MM.1S (cell line): Measurements from ENCODE around the gene PTGIS.

Source experiments
- DNase-seq: peaks from one replicate; pipeline ENCODE4 v3.0.0-alpha.2; 2015
- H2AFZ ChIP-seq: fragments of 300-600 bp; sonication (generic); 2 replicates; pipeline ENCODE4 v1.6.0; 2016; ENCODE audit warnings: antibody characterized with exemption, low read length
- H3F3A ChIP-seq: fragments of 300-600 bp; sonication (generic); 2 replicates; pipeline ENCODE4 v1.6.1; 2016; ENCODE audit warnings: mild to moderate bottlenecking, antibody characterized with exemption, low read length, moderate library complexity, mixed read lengths; ENCODE audit not compliant: insufficient read depth
- H3K27ac ChIP-seq: fragments of 300-600 bp; sonication (generic); 2 replicates; pipeline ENCODE4 v1.5.1; 2016; ENCODE audit warnings: mild to moderate bottlenecking, low read length
- H3K27me3 ChIP-seq: fragments of 300-600 bp; sonication (generic); replicated peaks from 2 replicates; pipeline ENCODE4 v1.6.0; 2016; ENCODE audit warnings: low read length; ENCODE audit not compliant: insufficient read depth
- H3K36me3 ChIP-seq: fragments of 300-600 bp; sonication (generic); replicated peaks from 2 replicates; pipeline ENCODE4 v1.6.1; 2016; ENCODE audit warnings: mild to moderate bottlenecking, low read length, mixed read lengths; ENCODE audit not compliant: insufficient read depth
- H3K4me1 ChIP-seq: fragments of 300-600 bp; sonication (generic); 2 replicates; pipeline ENCODE4 v1.6.1; 2016; ENCODE audit warnings: low read length, mixed read lengths
- H3K4me2 ChIP-seq: fragments of 300-600 bp; sonication (generic); 2 replicates; pipeline ENCODE4 v1.6.0; 2016; ENCODE audit warnings: low read depth, low read length
- H3K4me3 ChIP-seq: fragments of 300-600 bp; sonication (generic); 2 replicates; pipeline ENCODE4 v1.5.1; 2016; ENCODE audit warnings: low read length, mixed read lengths
- H3K79me2 ChIP-seq: fragments of 300-600 bp; sonication (generic); 2 replicates; pipeline ENCODE4 v1.6.1; 2016; ENCODE audit warnings: mixed run types, low read length, mixed read lengths
- H3K9ac ChIP-seq: fragments of 300-600 bp; sonication (generic); 2 replicates; pipeline ENCODE4 v1.6.1; 2016; ENCODE audit warnings: low read length, mixed read lengths
- H3K9me2 ChIP-seq: fragments of 300-600 bp; sonication (generic); replicated peaks from 2 replicates; pipeline ENCODE4 v1.6.1; 2016; ENCODE audit warnings: mild to moderate bottlenecking, low read length, mixed read lengths; ENCODE audit not compliant: insufficient read depth
- H3K9me3 ChIP-seq: fragments of 300-600 bp; sonication (generic); replicated peaks from 2 replicates; pipeline ENCODE4 v1.6.1; 2016; ENCODE audit warnings: mild to moderate bottlenecking, low read length, mixed read lengths; ENCODE audit not compliant: insufficient read depth
- H4K20me1 ChIP-seq: fragments of 300-600 bp; sonication (generic); 2 replicates; pipeline ENCODE4 v1.6.1; 2016; ENCODE audit warnings: mild to moderate bottlenecking, low read length, moderate library complexity, mixed read lengths; ENCODE audit not compliant: insufficient read depth
- EZH2 ChIP-seq: fragments of 300-600 bp; sonication (generic); optimal IDR thresholded peaks from 2 replicates; pipeline ENCODE3; 2017; ENCODE audit warnings: low read depth, mild to moderate bottlenecking, antibody characterized with exemption, low read length, mixed read lengths
- EZH2phosphoT487 ChIP-seq: fragments of 300-600 bp; sonication (generic); IDR thresholded peaks from 2 replicates; pipeline ENCODE4 v1.6.1; 2018; ENCODE audit warnings: antibody characterized with exemption, low read length
- TF ChIP-seq, protein P1 (sequence below): fragments of 300-600 bp; sonication (generic); IDR thresholded peaks from 2 replicates; pipeline ENCODE4 v1.5.1; 2016; ENCODE audit warnings: antibody characterized with exemption, low read length, mixed read lengths

PTGIS gene

DNA sequence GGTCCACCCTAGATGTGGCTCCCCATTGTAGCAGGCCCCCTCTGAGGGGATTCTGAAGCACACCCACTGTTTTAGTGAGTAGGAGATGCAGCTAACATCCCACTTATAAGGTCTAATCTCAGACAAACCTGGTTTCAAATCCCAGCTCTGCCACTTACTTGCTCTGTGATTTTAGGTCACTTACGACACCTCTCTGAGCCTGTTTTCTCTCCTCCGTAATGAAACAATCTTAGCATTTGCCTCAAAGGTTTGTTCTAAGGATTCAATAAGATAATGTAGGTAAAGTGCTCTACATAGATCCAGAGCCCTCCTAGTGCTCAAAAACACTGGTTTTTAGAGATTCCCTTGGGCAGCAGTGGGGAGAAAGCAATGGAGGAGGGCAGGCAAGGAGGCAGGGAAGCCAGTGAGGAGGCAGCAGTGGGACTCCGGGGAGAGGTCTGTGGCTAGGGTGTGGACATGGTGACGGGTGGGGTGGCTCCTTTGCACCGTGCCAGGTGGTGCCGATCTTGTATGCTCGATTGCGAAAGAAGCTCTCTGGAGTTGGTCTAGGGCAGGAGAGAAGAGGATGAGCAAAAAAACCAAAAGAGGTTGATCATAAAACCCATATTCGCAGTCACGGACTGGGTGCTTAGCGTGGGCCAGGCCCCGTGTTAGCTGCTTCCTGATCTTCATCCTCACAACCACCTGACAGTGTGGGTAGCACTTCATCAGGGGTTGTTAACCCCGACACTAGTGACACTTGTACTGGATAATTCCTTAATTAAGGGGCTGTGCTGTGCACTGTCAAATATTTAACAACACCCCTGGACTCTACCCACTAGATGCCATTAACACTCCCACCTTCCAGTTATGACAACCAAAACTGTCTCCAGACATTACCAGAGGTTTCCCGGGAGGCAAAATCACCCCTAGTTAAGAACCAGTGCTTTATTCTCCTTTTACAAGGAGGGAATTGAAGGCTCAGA is 16.8 kb upstream of the PTGIS start:
- Histone ChIP-seq H3K79me2 (no peaks in the 10 kb centered on the region), H3K36me3 (no peaks in the 10 kb centered on the region), H3K4me3 (no peak overlapping the region), H3F3A (no peaks in the 10 kb centered on the region), H3K4me2 (no peak overlapping the region), H3K27ac (no peak overlapping the region), H4K20me1 (no peaks in the 10 kb centered on the region), H3K9ac (no peak overlapping the region), H3K9me3 (no peaks in the 10 kb centered on the region), H3K27me3 (no peaks in the 10 kb centered on the region), H2AFZ (no peak overlapping the region), H3K9me2 (no peaks in the 10 kb centered on the region), H3K4me1 (peaks cover 5% of the 10 kb centered on the region; the same call in 1 of the 2 replicates)
- no peak for DNase-seq
- TF ChIP-seq, protein P1, sequence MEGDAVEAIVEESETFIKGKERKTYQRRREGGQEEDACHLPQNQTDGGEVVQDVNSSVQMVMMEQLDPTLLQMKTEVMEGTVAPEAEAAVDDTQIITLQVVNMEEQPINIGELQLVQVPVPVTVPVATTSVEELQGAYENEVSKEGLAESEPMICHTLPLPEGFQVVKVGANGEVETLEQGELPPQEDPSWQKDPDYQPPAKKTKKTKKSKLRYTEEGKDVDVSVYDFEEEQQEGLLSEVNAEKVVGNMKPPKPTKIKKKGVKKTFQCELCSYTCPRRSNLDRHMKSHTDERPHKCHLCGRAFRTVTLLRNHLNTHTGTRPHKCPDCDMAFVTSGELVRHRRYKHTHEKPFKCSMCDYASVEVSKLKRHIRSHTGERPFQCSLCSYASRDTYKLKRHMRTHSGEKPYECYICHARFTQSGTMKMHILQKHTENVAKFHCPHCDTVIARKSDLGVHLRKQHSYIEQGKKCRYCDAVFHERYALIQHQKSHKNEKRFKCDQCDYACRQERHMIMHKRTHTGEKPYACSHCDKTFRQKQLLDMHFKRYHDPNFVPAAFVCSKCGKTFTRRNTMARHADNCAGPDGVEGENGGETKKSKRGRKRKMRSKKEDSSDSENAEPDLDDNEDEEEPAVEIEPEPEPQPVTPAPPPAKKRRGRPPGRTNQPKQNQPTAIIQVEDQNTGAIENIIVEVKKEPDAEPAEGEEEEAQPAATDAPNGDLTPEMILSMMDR, result no peak
- TF ChIP-seq EZH2phosphoT487 (no peak), EZH2 (no peak)

DNA sequence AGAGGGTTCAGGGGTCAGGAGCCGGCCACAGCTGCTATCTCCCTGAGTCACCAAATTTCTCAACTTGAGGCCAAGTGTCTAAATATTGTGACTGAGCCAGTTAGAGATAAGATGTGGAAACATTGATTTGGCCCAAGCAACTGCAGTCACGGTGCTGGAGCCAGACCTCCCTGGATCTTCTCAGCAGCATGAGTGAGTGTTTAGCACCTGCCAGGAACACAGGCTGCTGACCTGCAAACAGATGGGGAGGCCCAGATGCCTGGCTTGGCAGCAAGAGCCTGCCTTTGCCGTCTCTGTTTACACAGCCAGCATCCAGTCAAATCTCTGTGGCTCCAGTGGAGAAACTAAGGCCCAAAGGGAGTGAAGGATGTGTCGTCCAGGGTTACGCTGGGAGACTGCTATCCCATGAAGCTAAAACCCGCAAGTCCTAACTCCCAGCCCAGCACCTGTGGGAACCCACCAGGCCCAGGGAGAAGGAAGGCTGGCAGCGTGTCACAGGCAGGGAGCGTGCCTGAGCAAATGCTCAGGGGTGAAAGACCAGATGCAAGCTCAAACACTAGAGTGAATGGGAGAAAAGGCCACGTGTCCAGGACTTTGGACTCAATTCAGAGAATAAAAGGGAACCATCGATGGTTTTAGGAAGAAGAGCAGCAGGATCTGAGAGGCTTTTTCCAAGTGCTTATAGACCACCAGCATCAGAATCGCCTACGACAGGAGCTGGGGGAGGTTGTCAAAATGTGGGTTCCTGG is 15.9 kb upstream of the PTGIS start:
- H3K36me3 ChIP-seq, result no peaks in the 10 kb centered on the region
- TF ChIP-seq EZH2phosphoT487 (no peak), EZH2 (no peak)
- TF ChIP-seq, protein P1, result no peak
- H3K4me3 ChIP-seq, result no peak overlapping the region
- no peak overlapping the region for H2AFZ ChIP-seq
- H3K79me2 ChIP-seq, result no peaks in the 10 kb centered on the region
- no peak overlapping the region for H3K27ac ChIP-seq
- H3K4me1 ChIP-seq, result peaks cover 5% of the 10 kb centered on the region; the same call in 1 of the 2 replicates
- H3K9me2 ChIP-seq, result no peaks in the 10 kb centered on the region
- no peaks in the 10 kb centered on the region for H3K27me3 ChIP-seq
- no peaks in the 10 kb centered on the region for H3F3A ChIP-seq
- H3K9ac ChIP-seq, result no peak overlapping the region
- no peaks in the 10 kb centered on the region for H4K20me1 ChIP-seq
- H3K4me2 ChIP-seq, result no peak overlapping the region
- H3K9me3 ChIP-seq, result no peaks in the 10 kb centered on the region
- DNase-seq, result no peak

DNA sequence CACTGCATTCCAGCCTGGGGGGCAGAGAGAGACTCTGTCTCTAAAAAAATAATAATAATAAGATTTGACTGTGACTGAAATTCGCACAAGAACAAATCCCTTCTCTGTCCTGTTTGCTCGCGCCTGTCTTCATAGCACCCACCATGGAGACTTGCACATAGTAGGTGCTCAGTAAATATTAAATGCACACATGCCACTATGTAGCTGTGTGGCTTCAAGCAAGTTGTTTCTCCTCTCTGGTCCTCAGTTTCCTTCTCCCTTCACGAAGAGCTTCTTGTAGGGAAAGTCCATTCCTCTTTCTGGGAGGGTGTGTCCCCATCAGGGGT is 15.4 kb upstream of the PTGIS start:
- TF ChIP-seq, protein P1, result no peak
- TF ChIP-seq EZH2, result no peak
- TF ChIP-seq EZH2phosphoT487, result no peak
- H4K20me1 ChIP-seq, result no peaks in the 10 kb centered on the region
- H3K36me3 ChIP-seq, result no peaks in the 10 kb centered on the region
- H3K79me2 ChIP-seq, result no peaks in the 10 kb centered on the region
- H3K27me3 ChIP-seq, result no peaks in the 10 kb centered on the region
- no peak for DNase-seq
- no peaks in the 10 kb centered on the region for H3K9me2 ChIP-seq
- H3K4me2 ChIP-seq, result no peak overlapping the region
- no peak overlapping the region for H2AFZ ChIP-seq
- H3K4me1 ChIP-seq, result peaks cover 5% of the 10 kb centered on the region; the same call in 1 of the 2 replicates
- no peak overlapping the region for H3K4me3 ChIP-seq
- no peaks in the 10 kb centered on the region for H3K9me3 ChIP-seq
- H3F3A ChIP-seq, result no peaks in the 10 kb centered on the region
- no peak overlapping the region for H3K27ac ChIP-seq
- no peak overlapping the region for H3K9ac ChIP-seq
